BJ (cell line): Measurements from ENCODE around the gene RAD9A. TPM values are rescaled to one million over a fixed set of nuclear protein-coding genes. Genes with fewer than 3 reads are reported as not detected.

Source experiments
- CTCF ChIA-PET: fragments of 350-600 bp; formaldehyde crosslinking; extraction: SDS; loops from one replicate; lab custom pipeline; 2021; ENCODE audit warnings: antibody characterized with exemption, inconsistent platforms; lab: Yijun Ruan, JAX
- POLR2A ChIA-PET: fragments of 300-600 bp; sonication (Branson Sonifier 250); formaldehyde crosslinking; extraction: SDS; loops from one replicate; lab custom pipeline; 2021; ENCODE audit warnings: antibody characterized with exemption; lab: Charles Lee
- DNase-seq: peaks from one replicate; pipeline ENCODE4 v3.0.0-alpha.2; 2011; ENCODE audit warnings: low read depth
- H3K27me3 ChIP-seq: 2 replicates; pipeline ENCODE4 v1.6.0; 2011; ENCODE audit warnings: low read length; ENCODE audit not compliant: control insufficient read depth, insufficient read depth
- H3K36me3 ChIP-seq: 2 replicates; pipeline ENCODE4 v1.5.1; 2011; ENCODE audit warnings: low read length; ENCODE audit not compliant: control insufficient read depth, insufficient read depth
- H3K4me3 ChIP-seq: 2 replicates; pipeline ENCODE4 v1.5.1; 2011; ENCODE audit warnings: low read depth, mild to moderate bottlenecking, control low read depth, low read length
- CTCF ChIP-seq: IDR thresholded peaks from 2 replicates; pipeline ENCODE4 v1.5.1; 2011; ENCODE audit warnings: low read depth, mild to moderate bottlenecking, control low read depth, inconsistent platforms, low read length, moderate library complexity; ENCODE audit not compliant: insufficient read depth
- polyA plus RNA-seq: library from polyadenylated mRNA; depleted of rRNA; stranded (reverse); fragments of >200 nt; gene quantifications from 2 replicates; pipeline ENCODE4 v1.2.3, GENCODE V29; 2011

RAD9A gene
- polyA plus RNA-seq, 1 experiment: 10.7 TPM

- no peak overlapping the region for H3K4me3 ChIP-seq
- DNase-seq: no peak
- ChIA-PET POLR2A (no interaction called here), CTCF (interaction anchor here (0.8 to 24.6 kb wide), 12 partner anchors 8 to 284 kb away, joined by 3 to 892 read pairs (median 7); partner anchors contain the start of genes CLCF1, POLD4, PPP1CA and SSH3)
- no peaks in the 10 kb centered on the region for H3K27me3 ChIP-seq
- TF ChIP-seq CTCF: no peak
- no peaks in the 10 kb centered on the region for H3K36me3 ChIP-seq
Measured at GRCh38 chr11:67379061-67380058, 12.4 kb upstream of the RAD9A start.

- DNase-seq: no peak
- ChIA-PET CTCF (interaction anchor here (0.6 to 24.6 kb wide), 20 partner anchors 10 to 389 kb away, joined by 3 to 892 read pairs (median 10); partner anchors contain the start of genes CLCF1, GRK2, POLD4 and PPP1CA), POLR2A (no interaction called here)
- Histone ChIP-seq H3K4me3 (no peak overlapping the region), H3K27me3 (no peaks in the 10 kb centered on the region), H3K36me3 (no peaks in the 10 kb centered on the region)
- TF ChIP-seq CTCF: no peak
Measured at GRCh38 chr11:67381244-67381972, 10.4 kb upstream of the RAD9A start.

GRCh38 chr11:67382276-67383136, 9.3 kb upstream of the RAD9A start:
- no peak overlapping the region for H3K4me3 ChIP-seq
- POLR2A ChIA-PET: interaction anchor here (0.6 kb wide), 1 partner anchor 28 kb away, joined by 3 read pairs; no protein-coding TSS in a partner anchor

GRCh38 chr11:67384851-67385366, 6.9 kb upstream of the RAD9A start:
- DNase-seq: no peak
- H3K36me3 ChIP-seq: no peaks in the 10 kb centered on the region
- TF ChIP-seq CTCF: no peak
- no peak overlapping the region for H3K4me3 ChIP-seq
- ChIA-PET CTCF (interaction anchor here (1.0 to 24.6 kb wide), 5 partner anchors 17 to 344 kb away, joined by 3 to 892 read pairs (median 4); partner anchors contain the start of genes POLD4 and PPP1CA), POLR2A (interaction anchor here (1.8 kb wide), 1 partner anchor 32 kb away, joined by 5 read pairs; the partner anchor contains the start of gene POLD4)
- H3K27me3 ChIP-seq: no peaks in the 10 kb centered on the region; the same call in 1 of the 2 replicates

More at GRCh38 chr11:67382276-67383136, 9.3 kb upstream of the RAD9A start:
- peak; percentile 99 for TF ChIP-seq CTCF
- no peaks in the 10 kb centered on the region for H3K36me3 ChIP-seq
- CTCF ChIA-PET: interaction anchor here (0.6 to 24.6 kb wide), 29 partner anchors 9 to 301 kb away, joined by 3 to 892 read pairs (median 6); partner anchors contain the start of genes CLCF1, GRK2, POLD4 and PPP1CA
- no peaks in the 10 kb centered on the region; the same call in 1 of the 2 replicates for H3K27me3 ChIP-seq
- no peak for DNase-seq
